Measurements from ENCODE around the gene CELF2.
A peak's percentile ranks its signal among the peaks of the same experiment; 100 is the strongest.
"Not testable (repeated sequence)": the region's sequence is repeated elsewhere in the genome, so short reads cannot be mapped to it uniquely, and the experiment has no call there.

Gene CELF2

DNA sequence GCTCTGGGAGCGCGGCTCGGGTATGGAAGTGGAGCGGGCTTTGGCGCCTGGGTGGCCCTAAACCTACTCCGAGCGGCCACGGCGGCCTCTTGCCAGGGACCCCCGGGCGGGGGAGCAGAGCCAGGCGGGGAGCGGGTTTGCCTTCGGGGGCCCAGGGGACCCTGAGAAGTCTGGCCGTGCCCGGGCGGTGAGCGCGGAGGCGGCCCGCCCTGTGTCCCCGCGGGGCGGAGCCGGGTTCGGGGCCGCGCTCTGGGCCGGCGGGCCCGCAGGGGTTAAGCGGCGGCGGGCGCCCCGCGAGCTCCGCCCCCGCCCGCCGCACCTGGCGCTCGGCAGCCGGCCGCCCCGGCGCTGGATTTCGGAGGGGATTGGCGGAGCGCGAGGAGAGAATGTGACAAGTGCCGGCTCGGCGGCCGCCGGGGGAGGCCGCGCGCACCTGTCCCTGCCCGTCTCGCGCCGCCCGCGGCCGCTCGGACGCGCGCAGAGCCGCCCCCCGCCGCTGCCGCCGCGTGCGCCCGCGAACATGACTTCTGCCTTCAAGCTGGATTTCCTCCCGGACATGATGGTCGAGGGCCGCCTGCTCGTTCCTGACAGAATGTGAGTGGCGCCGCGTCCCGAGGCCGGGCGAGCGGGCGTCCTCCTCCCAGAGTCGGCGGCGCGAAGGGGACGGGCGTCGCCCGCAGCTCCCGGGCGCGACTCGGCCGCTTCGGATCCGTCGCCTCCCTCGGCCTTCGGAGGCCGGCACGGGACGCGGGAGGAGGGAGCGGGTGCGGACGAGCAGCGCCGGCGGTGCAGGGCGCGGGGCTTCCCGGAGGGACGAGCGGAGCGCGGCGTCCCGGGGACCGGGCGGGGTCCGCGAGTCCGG lies at the start of gene CELF2:
Gene CELF2 (plus strand): TSS at position 303 of the 862 bp plus-strand sequence. CDS start 218 bp downstream, at position 521.
- DNase-seq: peak; percentile 38 to 70

DNA sequence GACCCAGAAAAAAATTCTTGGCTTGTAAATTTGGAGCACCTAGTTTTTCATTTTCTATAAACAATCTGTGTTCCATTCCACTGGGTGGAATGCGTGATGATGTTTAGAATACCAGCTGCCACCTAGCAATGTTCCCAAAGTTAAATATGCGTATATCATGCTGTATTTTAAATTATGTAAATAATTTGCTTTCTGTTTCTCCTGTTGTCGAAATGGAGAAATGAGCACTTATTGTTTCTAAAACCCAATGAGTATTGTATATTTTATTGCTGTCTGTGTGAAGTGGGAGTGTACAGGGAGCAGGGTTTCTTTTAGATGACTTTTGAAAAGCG lies 49.4 kb upstream of the CELF2 start:
- no peak for DNase-seq

DNA sequence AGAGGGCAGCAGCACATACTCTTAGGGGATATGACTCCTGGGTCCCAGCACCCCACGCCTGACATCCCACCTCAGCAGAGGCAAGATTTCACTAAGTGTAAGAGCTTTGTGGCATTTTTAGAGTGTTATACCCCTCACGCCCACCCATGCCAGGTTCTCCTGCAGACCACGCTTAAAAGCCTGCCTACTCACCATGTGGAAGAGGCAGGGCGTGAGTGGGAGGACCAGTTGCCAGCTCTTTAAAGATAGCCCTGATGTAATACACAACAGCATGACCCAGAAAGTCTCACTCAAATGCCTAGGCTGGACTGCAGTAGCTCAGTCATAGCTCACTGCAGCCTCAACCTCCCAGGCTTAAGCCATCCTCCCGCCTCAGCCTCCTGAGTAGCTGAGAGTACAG lies 44.4 kb upstream of the CELF2 start:
- DNase-seq: no peak

DNA sequence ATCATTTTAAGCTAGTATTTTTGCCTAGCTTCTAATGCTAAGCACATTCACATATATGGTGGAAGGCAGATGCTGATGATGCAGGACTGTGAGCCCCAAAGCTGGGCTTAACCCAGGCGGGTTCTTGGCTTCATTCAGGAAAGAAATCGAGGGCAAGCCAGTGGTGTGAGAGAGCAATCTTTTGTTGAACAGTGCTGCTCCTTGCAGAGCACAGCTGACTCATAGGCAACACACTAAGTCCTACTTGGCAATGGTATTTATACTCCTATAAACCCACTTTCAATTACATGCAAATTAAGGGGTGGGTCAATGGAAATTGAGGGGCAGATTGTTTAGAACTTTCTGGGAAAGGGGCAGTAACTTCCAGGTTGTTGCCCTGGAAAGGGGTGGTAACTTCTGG lies 42.0 kb upstream of the CELF2 start:
- no peak for DNase-seq

DNA sequence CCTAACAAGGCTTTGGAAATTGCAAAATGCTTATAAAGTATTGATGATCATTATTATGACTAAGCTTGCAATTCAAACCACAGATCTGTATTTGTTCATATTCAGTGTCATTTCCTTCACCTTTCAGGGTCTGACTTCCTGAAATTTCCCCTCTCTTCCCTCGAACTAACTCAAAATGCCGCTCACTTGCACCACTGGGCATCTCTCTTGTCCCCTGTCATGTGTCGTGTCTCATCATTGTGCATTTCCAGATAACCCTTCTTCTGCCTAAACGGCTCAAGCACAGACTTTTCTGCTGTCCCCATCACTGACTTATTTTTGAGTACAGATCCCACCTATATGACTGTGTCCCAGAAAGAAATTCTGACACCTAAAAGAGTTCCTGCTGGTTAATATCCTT lies 41.0 kb upstream of the CELF2 start:
- no peak for DNase-seq

DNA sequence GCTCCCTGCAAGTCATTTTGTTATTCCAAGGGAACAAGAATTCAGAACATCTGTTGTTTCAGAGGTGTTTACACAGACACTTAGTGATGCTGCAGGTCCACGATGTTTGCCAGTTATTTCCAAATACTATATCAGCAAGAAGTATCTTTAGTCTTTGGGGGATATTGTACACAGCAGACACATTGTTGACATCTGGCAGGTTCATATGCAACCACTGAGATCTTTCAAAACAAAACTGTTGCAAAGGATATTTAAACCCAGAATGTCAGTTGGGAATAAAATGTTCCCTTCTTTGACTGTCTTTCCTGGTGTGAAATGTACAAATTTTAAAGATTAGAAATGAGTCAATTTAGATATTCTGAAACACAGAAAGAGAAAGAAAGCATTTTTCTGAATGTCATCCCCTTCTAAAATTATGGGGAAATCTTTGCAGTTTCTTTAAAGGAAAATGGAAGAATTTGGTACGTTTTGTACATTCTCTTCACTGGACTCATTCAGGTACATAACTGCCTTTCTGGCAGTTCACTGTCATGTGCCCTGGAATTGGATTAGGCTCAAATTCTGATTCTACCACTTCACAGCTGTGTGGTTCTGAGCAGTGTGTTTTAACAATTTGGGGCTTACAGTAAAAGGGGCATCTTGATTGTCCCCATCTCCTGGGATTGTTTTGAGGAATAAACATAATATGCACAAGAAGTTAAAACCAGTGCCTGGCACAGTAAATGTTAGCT lies 40.3 kb upstream of the CELF2 start:
- DNase-seq: no peak

DNA sequence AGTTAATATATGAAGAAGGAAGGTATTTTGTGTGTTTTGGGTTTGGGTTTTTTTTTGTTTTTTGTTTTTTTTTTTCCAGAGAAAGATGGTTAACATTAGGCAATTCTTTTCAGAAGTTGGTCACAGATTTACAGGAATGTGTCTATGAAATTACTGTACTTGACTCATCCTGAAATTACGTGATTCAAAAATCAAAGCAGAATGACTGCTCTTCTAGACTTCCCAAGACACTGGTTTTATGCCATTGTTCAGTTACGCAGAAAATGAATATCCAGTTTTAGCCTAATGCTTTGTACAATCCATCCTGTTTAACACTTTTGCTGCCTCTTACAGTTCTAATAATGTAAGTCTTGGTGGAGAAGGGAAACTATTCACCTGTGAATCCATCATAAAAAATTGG lies 39.7 kb upstream of the CELF2 start:
- DNase-seq: no peak

DNA sequence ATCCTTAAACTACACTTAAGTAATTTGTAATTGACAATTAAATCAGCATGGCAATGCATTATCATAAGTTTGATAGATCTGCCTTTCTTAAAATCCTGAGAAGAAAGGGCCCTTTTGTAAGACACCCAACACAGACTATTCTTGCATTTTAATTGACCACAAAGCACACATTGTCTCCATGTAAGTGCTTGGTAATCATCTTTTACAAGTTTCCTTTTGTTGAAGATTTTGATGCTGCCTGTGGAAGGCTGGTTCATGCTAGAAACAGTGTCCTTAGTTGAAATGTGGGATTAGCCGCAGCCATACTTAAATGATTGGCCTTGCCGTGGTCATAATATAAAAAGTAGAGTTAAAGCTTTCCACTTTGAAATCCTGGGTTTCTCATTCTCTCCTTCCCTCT lies 32.3 kb upstream of the CELF2 start:
- DNase-seq: no peak

DNA sequence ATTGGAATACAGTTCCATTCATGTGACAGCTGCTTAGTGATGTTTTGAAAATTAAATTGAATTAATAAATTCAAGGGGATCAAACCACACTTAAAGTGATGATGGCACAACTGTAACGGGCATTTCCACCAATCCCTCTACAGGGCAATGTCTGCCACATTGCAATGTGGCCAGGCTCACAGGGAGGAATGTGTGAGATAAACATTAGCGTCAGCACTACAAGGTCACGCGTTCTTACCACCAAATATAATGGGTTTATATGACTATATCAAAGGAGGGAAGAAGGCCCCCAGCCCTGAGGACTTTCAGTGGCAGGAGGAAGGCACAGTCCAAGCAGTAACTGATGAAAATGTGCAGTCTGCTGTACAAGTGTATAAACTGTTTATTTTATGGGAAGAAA lies 31.1 kb upstream of the CELF2 start:
- DNase-seq: no peak

DNA sequence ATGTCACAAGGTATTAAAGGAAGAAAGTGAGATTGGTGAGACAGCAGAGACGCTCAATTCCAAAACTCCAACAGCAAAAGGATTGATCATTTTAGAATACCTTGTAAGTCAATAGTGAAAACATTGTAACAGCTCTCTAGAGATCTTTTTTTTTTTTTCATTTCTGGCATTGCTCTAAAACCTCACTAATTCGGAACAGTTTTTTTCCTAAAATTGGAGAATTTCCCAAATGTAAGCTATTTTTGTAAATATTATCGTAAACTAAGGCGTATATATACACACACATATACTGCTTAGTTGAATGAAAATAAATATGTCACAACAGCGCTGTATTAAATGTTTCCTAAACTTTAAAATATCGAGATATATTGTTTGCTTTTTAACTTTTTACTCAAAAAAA lies 30.6 kb upstream of the CELF2 start:
- no peak for DNase-seq

DNA sequence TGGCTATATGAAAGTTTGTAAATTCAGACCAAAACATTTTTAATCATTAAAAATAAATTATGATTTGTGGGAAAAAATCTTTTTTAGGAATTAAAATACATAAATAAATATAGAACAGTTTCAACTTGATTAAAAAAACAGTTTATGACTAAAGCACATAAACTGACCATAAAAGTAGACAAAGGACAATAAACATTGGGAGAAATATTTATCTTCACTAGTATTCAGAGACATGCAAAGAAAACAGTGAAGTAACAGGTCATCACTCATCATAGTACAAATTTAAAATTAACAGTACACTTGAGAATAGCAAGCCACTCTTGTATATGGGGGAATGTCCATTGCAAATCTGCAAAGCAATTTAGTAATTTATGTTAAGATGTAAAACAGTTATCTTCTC lies 28.0 kb upstream of the CELF2 start:
- DNase-seq: no peak

DNA sequence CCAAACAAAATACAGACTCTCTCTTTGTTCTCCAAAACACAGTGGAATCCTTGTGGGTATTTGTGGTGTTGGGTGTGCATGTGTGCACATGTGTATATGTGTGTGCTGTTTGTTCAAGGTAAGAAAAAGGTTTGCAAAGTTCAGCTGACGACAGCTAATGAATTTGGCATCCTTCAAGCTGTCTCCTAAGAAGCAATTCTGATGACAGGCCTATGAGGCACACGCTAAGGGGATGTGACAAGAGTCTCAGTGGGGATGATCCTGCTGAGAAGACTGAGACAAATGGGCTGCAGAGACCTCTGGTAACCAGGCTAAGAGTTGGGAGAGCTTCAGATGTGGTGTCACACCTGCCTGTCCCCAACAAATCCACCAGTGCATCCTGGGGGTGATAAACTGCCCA lies 26.5 kb upstream of the CELF2 start:
- DNase-seq: no peak

DNA sequence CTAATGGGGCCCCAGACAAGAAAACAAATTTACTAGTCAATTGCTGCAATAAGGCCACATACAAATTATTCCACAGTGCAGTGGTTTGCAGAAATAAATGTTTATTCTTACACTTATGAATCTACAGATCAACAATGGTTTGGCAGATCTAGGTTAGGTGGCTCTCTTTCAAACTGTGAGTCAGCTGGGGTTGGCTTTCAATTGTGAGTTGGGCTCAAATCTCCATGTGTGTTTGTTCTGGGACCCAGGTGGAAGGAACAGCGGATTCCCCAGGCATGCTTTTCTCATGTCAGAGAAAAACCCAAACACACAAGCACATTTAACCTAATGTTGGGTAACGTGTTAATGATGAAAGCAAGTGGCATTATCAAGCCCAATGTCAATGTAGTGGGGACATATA lies 25.6 kb upstream of the CELF2 start:
- DNase-seq: no peak

DNA sequence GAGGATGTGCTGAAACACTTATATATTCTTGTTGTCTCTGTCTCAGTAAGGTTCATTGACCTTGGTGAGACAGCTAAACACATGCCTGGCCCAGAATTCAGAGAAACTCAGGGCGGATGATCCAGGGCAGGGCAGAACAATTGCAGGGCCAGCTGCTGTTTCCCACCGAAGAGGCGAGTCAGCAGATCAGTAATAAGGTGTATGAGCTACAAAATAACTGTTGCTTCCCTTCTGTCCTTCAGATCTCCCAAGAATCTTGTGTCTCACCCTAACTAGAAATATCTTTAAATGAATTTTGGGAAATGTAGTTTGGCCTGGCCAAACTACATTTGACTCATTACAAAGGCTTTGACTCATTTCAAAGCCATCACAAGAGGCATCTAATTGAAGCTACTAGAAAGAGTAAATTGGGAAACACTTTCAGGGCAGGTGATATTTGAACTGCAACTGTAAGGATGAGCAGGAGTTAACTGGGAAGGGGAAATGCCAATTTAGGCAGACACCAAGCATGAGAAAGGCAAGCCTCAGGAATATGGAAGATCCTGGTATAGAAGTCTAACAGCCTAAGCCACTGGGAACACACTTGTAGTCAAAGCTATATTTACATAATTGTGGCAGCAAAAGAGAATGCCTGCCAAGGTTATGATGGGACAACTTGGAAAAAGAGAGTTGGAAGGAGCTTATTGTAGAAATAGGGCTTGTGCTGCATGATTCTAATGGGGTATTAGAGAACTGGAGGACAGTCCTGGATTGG lies 24.5 kb upstream of the CELF2 start:
- DNase-seq: no peak

DNA sequence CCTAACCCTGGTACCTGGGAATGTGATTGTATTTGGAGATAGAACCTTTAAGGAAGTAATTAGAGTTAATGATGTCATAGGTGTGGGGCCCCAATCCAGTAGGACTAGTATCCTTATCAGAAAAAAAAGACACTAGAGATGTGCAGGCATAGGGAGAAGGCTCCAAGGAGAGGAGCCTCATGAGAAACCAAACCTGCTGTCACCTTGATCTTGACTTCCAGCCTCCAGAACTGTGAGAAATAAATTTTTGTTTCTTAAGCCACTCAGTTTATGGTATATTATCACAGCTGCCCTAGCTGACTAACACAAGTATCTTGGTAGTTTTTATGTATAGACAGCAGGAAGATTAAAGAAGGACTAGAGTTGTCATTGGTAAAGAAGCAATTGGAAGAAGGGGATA lies 23.9 kb upstream of the CELF2 start:
- no peak for DNase-seq

DNA sequence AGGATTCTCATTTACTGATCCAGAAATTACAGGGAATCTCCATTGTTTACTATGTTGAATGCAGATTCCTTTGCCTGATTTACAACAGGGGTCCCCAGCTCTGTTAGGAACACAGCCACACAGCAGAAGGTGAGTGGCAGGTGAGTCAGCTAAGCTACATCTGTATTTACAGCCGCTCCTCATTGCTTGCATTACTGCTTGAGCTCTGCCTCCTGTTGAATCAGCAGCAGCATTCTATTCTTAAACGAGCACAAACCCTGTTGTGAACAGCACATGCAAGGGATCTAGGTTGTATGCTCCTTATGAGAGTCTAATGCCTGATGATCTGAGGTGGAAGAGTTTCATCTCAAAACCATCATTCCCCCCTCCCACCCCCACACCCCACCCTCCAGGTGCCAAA lies 23.3 kb upstream of the CELF2 start:
- DNase-seq: no peak

DNA sequence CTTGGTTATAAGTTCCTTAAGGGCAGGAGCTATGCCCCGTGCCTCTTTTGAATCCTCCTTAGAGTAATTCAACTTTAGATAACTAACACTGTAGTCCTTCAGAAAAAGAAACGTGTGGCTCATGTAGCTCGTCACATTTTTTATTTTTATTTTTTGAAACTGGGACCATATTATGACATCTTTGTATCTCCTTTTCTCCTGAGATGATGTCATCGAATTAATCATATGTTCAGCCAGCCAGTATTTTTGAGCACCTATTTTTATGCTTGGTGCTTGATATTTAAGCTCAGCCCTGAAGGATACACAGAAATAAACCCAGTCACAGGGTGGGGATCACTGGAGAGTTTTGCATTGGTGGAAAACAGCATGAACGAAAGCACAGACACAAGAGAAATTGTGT lies 22.6 kb upstream of the CELF2 start:
- DNase-seq: no peak

DNA sequence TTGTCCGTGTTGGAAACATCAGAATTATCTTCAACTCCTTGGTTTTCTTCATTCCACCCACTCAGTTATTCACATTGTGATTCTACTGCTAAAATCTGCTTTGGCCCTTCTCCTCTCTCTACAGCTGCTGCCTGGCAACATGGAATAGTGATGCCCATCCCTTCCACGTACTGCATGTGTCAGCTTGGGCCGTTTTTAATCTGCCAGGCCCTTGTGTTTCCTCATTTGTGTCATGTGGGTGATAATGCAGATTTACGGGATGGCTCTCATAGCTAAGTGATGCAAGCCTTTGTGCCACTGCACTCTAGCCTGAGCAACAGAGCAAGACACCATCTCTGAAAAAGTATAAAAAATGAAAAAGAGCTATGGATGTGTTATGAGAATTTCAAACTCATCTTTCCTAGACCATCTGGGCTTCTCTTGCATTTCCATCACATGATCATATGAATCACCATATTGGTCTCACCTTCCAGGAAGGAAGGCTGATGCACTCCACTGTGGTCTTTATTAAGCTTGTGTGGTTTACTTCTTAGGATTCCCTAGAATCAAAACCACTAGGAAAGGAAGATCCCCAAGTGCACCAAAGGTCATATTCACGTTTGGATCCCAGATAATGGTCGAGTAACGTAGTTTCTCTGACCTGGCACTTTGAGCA lies 20.6 kb upstream of the CELF2 start:
- no peak for DNase-seq

DNA sequence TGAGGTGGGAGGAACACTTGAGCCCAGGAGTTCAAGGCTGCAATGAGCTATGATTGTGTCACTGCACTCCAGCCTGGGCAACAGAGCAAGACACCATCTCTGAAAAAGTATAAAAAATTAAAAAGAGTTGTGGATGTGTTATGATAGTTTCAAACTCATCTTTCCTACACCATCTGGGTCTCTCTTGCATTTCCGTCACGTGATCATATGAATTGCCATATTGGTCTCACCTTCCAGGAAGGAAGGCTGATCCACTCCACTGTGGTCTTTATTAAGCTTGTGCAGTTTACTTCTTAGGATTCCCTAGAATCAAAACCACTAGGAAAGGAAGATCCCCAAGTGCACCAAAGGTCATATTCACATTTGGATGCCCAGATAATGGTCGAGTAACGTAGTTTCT lies 18.2 kb upstream of the CELF2 start:
- not testable (repeated sequence) for DNase-seq

DNA sequence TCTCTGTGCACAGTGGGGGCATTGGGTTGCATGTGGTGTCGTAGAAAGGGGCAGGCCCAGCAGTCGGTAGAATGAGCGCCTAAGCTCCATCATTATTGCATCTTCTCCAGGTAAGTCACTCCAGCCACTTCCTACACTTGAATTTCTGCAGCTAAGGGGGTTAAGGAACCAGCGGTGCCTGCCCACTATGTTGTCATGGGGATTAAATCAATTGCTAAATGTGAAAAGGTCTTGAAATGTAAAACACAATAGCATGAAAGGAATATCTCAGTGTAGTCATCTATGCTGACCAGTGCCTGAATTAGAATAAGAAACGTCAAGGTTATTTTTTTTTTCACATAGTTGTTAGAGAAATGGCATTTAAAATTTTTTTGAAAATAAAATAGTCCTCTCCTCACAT lies 15.2 kb upstream of the CELF2 start:
- no peak for DNase-seq

DNA sequence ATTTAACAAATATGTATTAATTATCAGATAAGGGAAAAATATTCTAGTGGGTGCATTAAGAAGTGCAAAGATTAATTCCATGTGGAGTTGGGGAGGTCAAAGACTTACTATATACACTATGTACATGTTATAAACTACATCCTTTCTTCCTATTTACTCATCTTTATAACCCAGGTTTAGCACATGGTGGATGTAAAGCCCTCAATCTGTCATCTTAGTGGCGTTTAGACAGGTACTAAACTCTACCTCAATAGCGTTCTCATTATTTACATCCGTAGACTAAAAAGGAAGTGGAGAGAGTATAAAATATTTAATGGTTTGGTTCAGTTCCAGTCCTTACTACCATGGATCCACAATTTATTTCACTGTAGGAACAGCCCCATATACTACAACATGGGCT lies 14.8 kb upstream of the CELF2 start:
- no peak for DNase-seq

DNA sequence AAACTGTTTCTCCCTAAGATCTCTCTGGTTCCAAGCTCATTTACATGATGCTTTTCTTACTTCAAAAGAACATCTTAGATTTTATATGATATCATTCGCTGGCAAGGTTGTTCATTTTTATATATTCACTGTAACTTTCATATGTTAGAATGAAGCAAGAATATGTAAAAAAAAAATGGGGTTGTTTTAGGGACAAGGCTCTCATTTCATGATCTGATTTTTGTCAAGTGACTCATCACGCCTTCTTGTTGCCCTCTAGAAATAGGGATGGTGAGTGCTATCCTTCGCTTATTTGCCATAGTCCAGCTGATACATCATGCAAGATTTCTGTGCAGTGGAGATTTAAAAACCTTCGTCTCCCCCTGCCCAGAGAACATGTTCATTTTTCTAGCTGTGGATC lies 14.0 kb upstream of the CELF2 start:
- DNase-seq: no peak
